GM06990 (cell line): ENCODE measurements around the gene IGFL2.
"Not testable (repeated sequence)": the region's sequence is repeated elsewhere in the genome, so short reads cannot be mapped to it uniquely, and the experiment has no call there.

Experiments
- DNase-seq: peaks from one replicate; pipeline ENCODE4 v3.0.0-alpha.2; 2011; ENCODE audit not compliant: insufficient read length; ENCODE audit errors: extremely low read depth
- H3K27me3 ChIP-seq: replicated peaks from 2 replicates; pipeline ENCODE4 v1.6.0; 2011; ENCODE audit warnings: low read length; ENCODE audit not compliant: control insufficient read depth, insufficient read depth
- H3K36me3 ChIP-seq: 2 replicates; pipeline ENCODE4 v1.5.1; 2011; ENCODE audit warnings: low read length; ENCODE audit not compliant: control insufficient read depth, insufficient read depth
- H3K4me3 ChIP-seq: replicated peaks from 2 replicates; pipeline ENCODE4 v1.5.1; 2011; ENCODE audit warnings: low read depth, mild to moderate bottlenecking, control low read depth, low read length
- CTCF ChIP-seq: IDR thresholded peaks from 2 replicates; pipeline ENCODE4 v1.5.1; 2011; ENCODE audit warnings: low read length, control low read depth, mild to moderate bottlenecking, inconsistent platforms; ENCODE audit not compliant: insufficient read depth, poor library complexity, severe bottlenecking

IGFL2 gene

GRCh38 chr19:46186101-46186716 is 38.2 kb downstream of the IGFL2 start:
- no peak for DNase-seq
- Histone ChIP-seq H3K27me3 (peaks cover 1% of the 10 kb centered on the region; the same call in 1 of the 2 replicates), H3K4me3 (no peak overlapping the region), H3K36me3 (no peaks in the 10 kb centered on the region)
- TF ChIP-seq CTCF: no peak

- H3K4me3 ChIP-seq: no peak overlapping the region
- no peaks in the 10 kb centered on the region for H3K36me3 ChIP-seq
- no peak for DNase-seq
- no peak for TF ChIP-seq CTCF
- peaks cover 1% of the 10 kb centered on the region; the same call in 1 of the 2 replicates for H3K27me3 ChIP-seq
Observed at GRCh38 chr19:46186717-46187101, 38.7 kb downstream of the IGFL2 start.

DNA sequence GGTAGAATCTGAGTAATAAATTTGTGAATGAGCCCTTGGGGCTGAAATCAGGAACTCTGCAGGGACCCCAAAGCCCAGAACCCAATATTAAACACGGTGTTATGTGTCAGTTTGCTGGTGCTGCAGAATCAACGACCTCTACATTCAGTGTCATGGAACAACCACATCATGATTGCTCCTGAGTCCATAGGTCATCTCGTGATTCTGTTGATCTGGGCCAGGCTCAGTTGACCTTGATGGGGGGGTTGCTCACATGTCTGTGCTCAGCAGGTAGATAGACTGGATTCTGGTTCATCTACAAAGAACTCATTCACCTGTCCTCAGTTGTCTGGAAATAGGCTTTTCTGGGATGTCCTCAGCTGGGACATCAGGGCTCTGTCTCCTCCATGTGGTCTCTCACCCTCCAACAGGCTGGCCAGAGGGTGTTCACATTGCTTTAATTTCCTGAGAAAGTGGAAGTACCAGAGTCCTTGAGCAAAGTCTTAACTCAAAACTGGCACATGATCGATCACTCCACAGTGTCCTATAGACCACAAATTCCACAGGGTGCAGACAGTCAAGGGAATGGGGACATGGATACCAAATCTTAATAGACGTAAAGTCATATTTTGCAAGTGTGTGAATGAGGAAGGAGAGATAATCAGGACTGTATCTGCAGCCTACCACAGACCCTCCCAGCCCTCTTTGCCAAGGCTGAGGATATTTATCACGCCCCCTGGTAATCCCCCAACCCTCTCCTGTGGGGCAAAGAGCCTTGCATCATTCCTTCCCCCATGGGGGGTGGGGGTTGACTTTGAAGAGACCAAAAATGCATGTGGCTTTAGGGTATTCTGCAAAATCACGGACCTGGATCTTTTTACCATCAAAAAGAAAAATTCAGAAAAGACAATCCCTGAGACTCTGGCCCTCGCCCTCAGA is 42.2 kb downstream of the IGFL2 start:
- Histone ChIP-seq H3K4me3 (no peak overlapping the region), H3K36me3 (no peaks in the 10 kb centered on the region), H3K27me3 (peaks cover 1% of the 10 kb centered on the region)
- no peak for DNase-seq
- no peak for TF ChIP-seq CTCF

GRCh38 chr19:46191356-46191755 is 43.3 kb downstream of the IGFL2 start:
- Histone ChIP-seq H3K4me3 (no peak overlapping the region), H3K36me3 (no peaks in the 10 kb centered on the region), H3K27me3 (peaks cover 1% of the 10 kb centered on the region)
- no peak for DNase-seq
- TF ChIP-seq CTCF: no peak

GRCh38 chr19:46191972-46192371 is 43.9 kb downstream of the IGFL2 start:
- no peaks in the 10 kb centered on the region for H3K36me3 ChIP-seq
- no peak for TF ChIP-seq CTCF
- DNase-seq: no peak

DNA sequence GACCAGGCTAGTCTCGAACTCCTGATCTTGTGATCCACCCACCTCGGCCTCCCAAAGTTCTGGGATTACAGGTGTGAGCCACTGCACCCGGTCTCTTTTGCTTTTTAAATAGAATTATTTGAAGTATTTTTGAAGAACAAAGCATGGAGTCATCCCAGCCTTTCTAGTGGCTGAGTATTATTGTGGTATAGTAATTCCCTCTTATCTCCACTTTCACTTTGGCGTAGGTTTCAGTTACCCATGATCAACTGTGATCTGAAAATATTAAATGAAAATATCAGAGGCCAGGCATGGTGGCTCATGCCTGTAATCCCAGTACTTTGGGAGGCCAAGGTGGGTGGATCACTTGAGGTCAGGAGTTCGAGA is 44.6 kb downstream of the IGFL2 start:
- not testable (repeated sequence) for H3K4me3 ChIP-seq, H3K36me3 ChIP-seq, H3K27me3 ChIP-seq, DNase-seq

More at GRCh38 chr19:46191972-46192371, 43.9 kb downstream of the IGFL2 start:
- Histone ChIP-seq H3K27me3 (peaks cover 1% of the 10 kb centered on the region), H3K4me3 (no peak overlapping the region)
